H1 (cell line): ENCODE measurements around the gene PDE4D.

ENCODE experiments used
- CTCF ChIP-seq, 3 experiments: IDR thresholded peaks; 1 replicate in 2 of 3; 2 replicates in 1 of 3; pipeline versions ENCODE4 v1.5.1 to v1.6.1; 2011; ENCODE audit warnings: low read length in 3 of 3, mild to moderate bottlenecking in 3 of 3, inconsistent platforms in 2 of 3, low read depth in 1 of 3, moderate library complexity in 1 of 3; ENCODE audit not compliant: insufficient read depth in 1 of 3; ENCODE audit errors: control extremely low read depth in 1 of 3
- JUND ChIP-seq: IDR thresholded peaks from 2 replicates; pipeline ENCODE4 v1.6.1; 2011; ENCODE audit warnings: mild to moderate bottlenecking, improper control_type of control experiment, low read length
- NANOG ChIP-seq: IDR thresholded peaks from 2 replicates; pipeline ENCODE4 v1.6.1; 2011; ENCODE audit warnings: low read length, low read depth, mild to moderate bottlenecking, inconsistent platforms; ENCODE audit not compliant: insufficient read depth, poor library complexity, severe bottlenecking
- POLR2A ChIP-seq, 2 experiments: IDR thresholded peaks; 1 replicate in 1 of 2; 2 replicates in 1 of 2; pipeline ENCODE4 v1.6.1; 2011; ENCODE audit warnings: low read depth in 2 of 2, low read length in 2 of 2, mild to moderate bottlenecking in 2 of 2; ENCODE audit errors: control extremely low read depth in 1 of 2
- RAD21 ChIP-seq, 2 experiments: IDR thresholded peaks in 1 of 2; conservative IDR thresholded peaks in 1 of 2; 2 replicates each; pipeline ENCODE4 v1.6.1; 2011; ENCODE audit warnings: low read depth in 2 of 2, low read length in 2 of 2, improper control_type of control experiment in 1 of 2, inconsistent platforms in 1 of 2, mild to moderate bottlenecking in 1 of 2, moderate library complexity in 1 of 2
- SUZ12 ChIP-seq: fragments of 200-600 bp; sonication (generic); IDR thresholded peaks from 2 replicates; pipeline ENCODE4 v1.6.1; 2012; ENCODE audit warnings: mild to moderate bottlenecking, inconsistent platforms, low read length, moderate library complexity, mixed read lengths
- TBP ChIP-seq: IDR thresholded peaks from 2 replicates; pipeline ENCODE4 v1.6.1; 2011; ENCODE audit warnings: low read depth, low read length, improper control_type of control experiment

- TF ChIP-seq CTCF (IDR thresholded peaks at IDR 0.05; ENCODE audit: control extremely low read depth in 1 of 3, insufficient read depth in 1 of 3, low read depth in 1 of 3, low read length in 3 of 3) (no peak), RAD21 (IDR thresholded peaks at IDR 0.05 in 1 of 2, conservative IDR thresholded peaks at IDR 0.05 in 1 of 2; ENCODE audit: low read depth in 2 of 2, low read length in 2 of 2) (no peak), NANOG (no peak), POLR2A (IDR thresholded peaks at IDR 0.05; ENCODE audit: control extremely low read depth in 1 of 2, low read depth in 2 of 2, low read length in 2 of 2) (no peak), TBP (no peak), JUND (no peak), SUZ12 (no peak)
These were observed 853.3 kb downstream of the PDE4D start for GRCh38 chr5:59040024-59040803.
